ENCODE measurements around the gene HEXIM2.

HEXIM2 gene

GRCh38 chr17:45144199-45145034 is 17.3 kb upstream of the HEXIM2 start:
- peak; percentile 67 for DNase-seq (ENCODE audit: low spot score)

- DNase-seq (ENCODE audit: low spot score) = peak; percentile 59
Observed at GRCh38 chr17:45145035-45145389, 16.7 kb upstream of the HEXIM2 start.

GRCh38 chr17:45146166-45146565 is 15.5 kb upstream of the HEXIM2 start:
- no peak for DNase-seq (ENCODE audit: low spot score)

GRCh38 chr17:45146592-45146889 is 15.1 kb upstream of the HEXIM2 start:
- no peak for DNase-seq (ENCODE audit: low spot score)

GRCh38 chr17:45146890-45147580 is 14.6 kb upstream of the HEXIM2 start:
- DNase-seq (ENCODE audit: low spot score) = no peak

GRCh38 chr17:45147581-45148182 is 14.0 kb upstream of the HEXIM2 start:
- peak; percentile 93 for DNase-seq (ENCODE audit: low spot score)

GRCh38 chr17:45148183-45149036 is 13.3 kb upstream of the HEXIM2 start, which contains the start of gene HEXIM1:
TSS of gene HEXIM1 (plus strand) at chr17:45148475. CDS start at chr17:45149191, 716 bp downstream.
- peak; percentile 100 for DNase-seq (ENCODE audit: low spot score)

GRCh38 chr17:45149037-45149668 is 12.5 kb upstream of the HEXIM2 start:
- peak; percentile 96 for DNase-seq (ENCODE audit: low spot score)

- DNase-seq (ENCODE audit: low spot score) = peak; percentile 76
Observed at GRCh38 chr17:45149669-45150664, 11.7 kb upstream of the HEXIM2 start.

GRCh38 chr17:45150911-45151809 is 10.5 kb upstream of the HEXIM2 start:
- DNase-seq (ENCODE audit: low spot score) = no peak

- DNase-seq (ENCODE audit: low spot score) = no peak
Observed at GRCh38 chr17:45155029-45155428, 6.6 kb upstream of the HEXIM2 start.

- DNase-seq (ENCODE audit: low spot score) = no peak
Observed at GRCh38 chr17:45155483-45155882, 6.2 kb upstream of the HEXIM2 start.

- DNase-seq (ENCODE audit: low spot score) = no peak
Observed at GRCh38 chr17:45156242-45156641, 5.4 kb upstream of the HEXIM2 start.

- DNase-seq (ENCODE audit: low spot score) = peak; percentile 96
Observed at GRCh38 chr17:45160447-45161287, 1.0 kb upstream of the HEXIM2 start.

GRCh38 chr17:45162025-45162687 is 481 bp downstream of the HEXIM2 start:
- peak; percentile 70 for DNase-seq (ENCODE audit: low spot score)

- no peak for DNase-seq (ENCODE audit: low spot score)
Observed at GRCh38 chr17:45164734-45165269, 3.1 kb downstream of the HEXIM2 start.

- no peak for DNase-seq (ENCODE audit: low spot score)
Observed at GRCh38 chr17:45168991-45169752, 7.5 kb downstream of the HEXIM2 start.

All from ecto neural progenitor cell (in vitro differentiated cells).